Liver (tissue), 3 donors: ENCODE measurements around the gene MGME1.

Experiments used
- CTCF ChIP-seq: fragments of 150-350 bp; IDR thresholded peaks from 2 replicates; pipeline ENCODE4 v1.5.1; 2017; ENCODE audit warnings: improper control_type of control experiment, low read depth, low read length; ENCODE audit not compliant: missing input control
- EGR1 ChIP-seq, 2 donors: IDR thresholded peaks; 2 replicates each; pipeline ENCODE4 v1.6.1; 2016 to 2018; ENCODE audit warnings: antibody characterized with exemption in 2 of 2, low read depth in 2 of 2
- FOXA1 ChIP-seq: IDR thresholded peaks from 2 replicates; pipeline ENCODE4 v1.6.1; 2016; ENCODE audit warnings: antibody characterized with exemption
- HNF4A ChIP-seq, 2 donors: conservative IDR thresholded peaks; 2 replicates each; pipeline ENCODE4 v1.6.1; 2016; ENCODE audit warnings: antibody characterized with exemption in 2 of 2, mild to moderate bottlenecking in 2 of 2
- MAX ChIP-seq: IDR thresholded peaks from 2 replicates; pipeline ENCODE4 v1.6.1; 2016; ENCODE audit warnings: antibody characterized with exemption
- REST ChIP-seq: IDR thresholded peaks from 2 replicates; pipeline ENCODE4 v1.6.1; 2016; ENCODE audit warnings: antibody characterized with exemption, mild to moderate bottlenecking
- TAF1 ChIP-seq: conservative IDR thresholded peaks from 2 replicates; pipeline ENCODE4 v1.6.1; 2016; ENCODE audit warnings: antibody characterized with exemption, mild to moderate bottlenecking
- donor health status: healthy.
- donor health status: healthy.

GRCh38 chr20:18007534-18008292 lies 38.9 kb downstream of the MGME1 start:
- no peak for TF ChIP-seq EGR1 (IDR thresholded peaks at IDR 0.05; ENCODE audit: low read depth in 2 of 2)
- no peak for TF ChIP-seq TAF1
- TF ChIP-seq CTCF = no peak
- no peak for TF ChIP-seq REST
- no peak for TF ChIP-seq MAX
- no peak for TF ChIP-seq FOXA1
- no peak for TF ChIP-seq HNF4A (conservative IDR thresholded peaks at IDR 0.05)
